KBM-7 (cell line): ENCODE results near the gene PLS1.
"Not testable (repeated sequence)": the region's sequence is repeated elsewhere in the genome, so short reads cannot be mapped to it uniquely, and the experiment has no call there.

ENCODE experiments used
- DNase-seq: peaks from one replicate; pipeline ENCODE4 v3.0.0-alpha.2; 2015
- in situ Hi-C: fragments of 300-500 bp; cut with MboI; formaldehyde crosslinking; loops from 2 replicates; pipeline ENCODE4 v1.14.3; 2020; ENCODE audit warnings: low sequenced_read_pairs, low pct_unique_long_range_greater_than_20kb, mixed read lengths

Gene PLS1

DNA sequence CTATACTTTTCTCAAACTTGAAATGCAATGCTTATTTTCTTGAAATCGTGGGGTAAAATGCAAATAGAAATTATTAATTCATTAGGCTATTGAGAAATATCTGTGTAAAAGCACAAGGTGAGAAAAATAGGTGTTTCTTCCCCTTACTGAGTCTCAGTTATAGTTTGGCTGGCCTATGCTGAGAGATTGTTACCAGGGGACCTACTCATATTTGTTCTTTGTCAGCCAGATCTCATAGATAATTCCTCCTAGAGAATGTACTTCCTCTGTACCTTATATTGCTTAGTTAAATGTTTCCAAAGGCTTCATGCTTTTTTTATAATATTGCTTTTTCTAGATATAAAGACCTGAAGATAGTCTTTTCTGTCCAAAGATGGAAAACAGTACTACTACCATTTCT is 67.7 kb downstream of the PLS1 start:
- no peak for DNase-seq
- in situ Hi-C loops = no loop called here

GRCh38 chr3:142664311-142664710 is 68.1 kb downstream of the PLS1 start:
- no peak for DNase-seq
- in situ Hi-C loops = no loop called here

- in situ Hi-C loops = no loop called here
- DNase-seq = no peak
Measured at GRCh38 chr3:142664819-142665218, 68.6 kb downstream of the PLS1 start.

DNA sequence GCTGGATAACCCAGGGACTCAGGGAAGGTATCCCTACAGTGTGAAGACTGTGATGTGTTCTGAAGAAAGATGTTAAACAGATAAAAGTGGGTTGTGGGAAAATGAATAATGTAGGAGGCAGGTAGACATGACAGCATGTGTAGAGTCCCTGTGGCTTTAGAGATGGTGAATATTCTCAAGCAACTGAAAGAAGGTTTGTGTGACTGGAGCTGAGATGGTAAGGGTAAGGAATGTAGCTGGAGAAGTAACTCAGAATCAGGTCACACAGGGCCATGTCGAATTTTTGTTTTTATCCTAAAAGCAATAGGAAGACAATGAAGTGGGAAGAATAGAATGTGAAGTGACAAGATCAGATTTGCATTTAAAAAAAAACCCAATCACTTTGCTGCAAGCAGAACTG is 73.9 kb downstream of the PLS1 start:
- in situ Hi-C loops = no loop called here

GRCh38 chr3:142676151-142676550 is 80.0 kb downstream of the PLS1 start:
- in situ Hi-C loops = no loop called here
- no peak for DNase-seq

More for the DNA sequence above, 73.9 kb downstream of the PLS1 start:
- DNase-seq = no peak

DNA sequence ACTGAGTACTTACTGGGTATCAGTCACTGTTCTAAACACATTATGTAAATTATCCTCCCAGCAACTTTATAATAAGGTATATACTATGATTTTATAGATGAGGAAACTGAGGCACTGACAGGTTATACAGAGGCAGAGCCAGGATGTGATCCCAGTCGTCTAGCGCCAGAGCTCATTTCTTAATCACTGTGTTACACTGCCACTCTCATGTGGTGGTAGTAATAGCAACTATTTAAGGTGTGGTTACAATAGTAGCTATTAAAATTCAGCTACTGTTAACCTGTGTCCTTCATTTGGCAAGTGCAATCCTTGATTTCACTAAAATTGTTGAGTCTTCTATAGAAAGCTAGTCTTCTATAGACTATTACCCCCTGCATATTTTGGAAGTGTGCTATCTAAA is 84.5 kb downstream of the PLS1 start:
- in situ Hi-C loops = no loop called here
- DNase-seq = no peak

GRCh38 chr3:142690613-142691012 is 94.4 kb downstream of the PLS1 start:
- in situ Hi-C loops = no loop called here

DNA sequence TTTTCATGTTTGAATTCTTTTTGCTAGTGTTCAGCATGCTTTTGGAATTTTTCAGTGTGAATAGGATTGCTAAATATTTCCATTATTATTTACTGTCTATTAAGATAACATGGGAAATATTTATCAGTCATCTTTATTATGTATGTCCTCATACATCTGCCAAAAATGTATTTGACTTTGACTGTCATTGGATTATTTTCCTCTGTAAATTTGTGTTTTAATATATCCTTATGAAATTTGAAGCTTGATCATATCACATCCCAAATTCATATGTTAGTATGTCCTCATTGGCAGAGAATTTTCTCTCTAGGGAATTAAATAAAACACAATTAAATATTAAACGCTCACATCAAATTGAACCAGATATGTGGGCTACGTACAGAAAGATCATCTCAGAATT is 95.3 kb downstream of the PLS1 start:
- DNase-seq = no peak
- in situ Hi-C loops = no loop called here

More at GRCh38 chr3:142690613-142691012, 94.4 kb downstream of the PLS1 start:
- no peak for DNase-seq

DNA sequence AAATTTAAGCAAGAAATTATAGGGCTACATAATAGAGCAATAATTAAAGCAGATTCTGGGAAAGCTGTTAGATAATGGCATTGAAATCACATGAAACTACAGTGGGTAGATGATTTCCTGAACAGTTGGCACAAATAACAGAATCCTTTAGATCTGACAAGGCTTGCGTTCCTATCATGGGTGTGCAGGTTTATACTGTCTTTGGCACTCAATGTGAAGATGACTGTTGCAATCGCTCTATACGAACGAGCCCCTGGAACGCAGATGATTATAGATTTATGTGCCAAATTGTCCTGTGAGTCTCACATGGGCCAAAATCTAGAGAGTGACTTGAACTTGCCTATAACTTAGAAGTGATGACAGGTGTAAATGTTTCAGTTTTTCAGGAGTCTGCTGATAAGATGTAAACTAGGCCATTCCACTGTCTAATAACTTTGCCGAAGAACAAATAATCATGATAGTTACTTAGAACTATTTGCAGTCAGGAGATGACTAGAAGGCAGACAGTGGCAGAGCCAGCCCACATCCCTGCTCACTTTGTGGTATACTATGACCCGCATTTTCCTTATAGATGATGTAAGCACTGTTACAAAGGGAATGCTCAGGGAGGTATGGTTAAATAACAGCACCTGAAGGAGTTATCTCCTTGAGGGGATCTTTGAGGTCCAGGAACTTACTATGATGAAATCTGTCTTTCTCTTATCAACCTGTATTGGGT is 97.1 kb downstream of the PLS1 start:
- DNase-seq = no peak
- in situ Hi-C loops = no loop called here

GRCh38 chr3:142694225-142694624 is 98.0 kb downstream of the PLS1 start:
- in situ Hi-C loops = no loop called here
- no peak for DNase-seq

DNA sequence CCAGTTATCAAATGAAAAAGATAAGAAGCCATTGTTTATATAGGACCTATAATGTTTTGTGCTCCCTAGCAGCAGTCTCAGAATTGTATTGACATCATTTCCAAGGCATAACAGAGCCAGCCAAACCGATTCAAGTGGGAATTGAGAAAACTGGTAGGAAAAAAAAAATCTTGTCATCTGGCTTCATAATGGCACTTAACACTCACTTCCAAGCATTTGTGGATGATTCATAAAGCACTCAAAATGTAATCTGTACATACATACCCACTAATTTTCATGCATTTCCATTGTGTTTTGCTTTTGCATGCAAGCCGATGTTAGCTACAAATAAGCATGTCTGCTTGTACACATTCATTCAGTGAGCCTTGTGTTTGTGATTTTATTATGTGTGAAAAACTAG is 109.0 kb downstream of the PLS1 start:
- no peak for DNase-seq
- in situ Hi-C loops = no loop called here

DNA sequence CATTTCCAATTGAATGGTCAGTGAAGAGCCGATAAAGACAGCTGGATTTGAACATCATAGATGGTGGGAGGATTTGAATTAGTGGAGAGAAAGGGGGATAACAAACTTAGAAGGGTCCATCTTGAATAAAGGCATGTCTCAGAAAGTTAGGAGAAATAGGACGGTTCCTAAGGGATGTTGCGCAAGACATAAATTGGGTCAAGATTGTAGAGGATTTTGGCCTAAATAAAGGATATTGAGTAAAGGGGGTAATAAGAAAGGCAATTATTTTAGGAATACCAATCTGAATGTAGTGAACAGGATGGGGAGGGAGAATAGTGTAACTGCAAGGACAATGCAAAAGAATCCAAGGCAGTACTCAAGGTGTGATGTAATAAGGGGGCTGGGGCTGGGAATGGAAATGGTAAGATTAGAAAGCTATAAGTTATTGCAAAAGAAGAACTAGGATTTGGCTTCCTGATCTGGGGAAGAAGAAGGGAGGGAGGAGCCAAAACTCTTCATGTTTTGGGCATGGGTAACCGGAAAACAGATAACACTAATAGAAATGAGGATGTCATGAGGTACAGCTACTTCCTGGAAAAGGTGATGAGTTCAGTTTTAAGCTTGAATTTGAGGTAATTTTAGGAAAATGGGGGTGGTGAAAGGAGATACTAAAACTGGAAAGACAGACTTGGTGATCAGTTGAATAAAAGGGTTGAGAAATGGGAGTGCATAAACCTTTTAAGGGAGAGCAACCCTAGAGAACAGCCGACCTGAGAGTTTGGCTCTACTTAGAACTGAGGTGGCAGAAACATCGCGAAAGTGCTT is 110.3 kb downstream of the PLS1 start:
- in situ Hi-C loops = no loop called here
- DNase-seq = peak; percentile 18

GRCh38 chr3:142709207-142709606 is 113.0 kb downstream of the PLS1 start:
- in situ Hi-C loops = no loop called here
- no peak for DNase-seq

DNA sequence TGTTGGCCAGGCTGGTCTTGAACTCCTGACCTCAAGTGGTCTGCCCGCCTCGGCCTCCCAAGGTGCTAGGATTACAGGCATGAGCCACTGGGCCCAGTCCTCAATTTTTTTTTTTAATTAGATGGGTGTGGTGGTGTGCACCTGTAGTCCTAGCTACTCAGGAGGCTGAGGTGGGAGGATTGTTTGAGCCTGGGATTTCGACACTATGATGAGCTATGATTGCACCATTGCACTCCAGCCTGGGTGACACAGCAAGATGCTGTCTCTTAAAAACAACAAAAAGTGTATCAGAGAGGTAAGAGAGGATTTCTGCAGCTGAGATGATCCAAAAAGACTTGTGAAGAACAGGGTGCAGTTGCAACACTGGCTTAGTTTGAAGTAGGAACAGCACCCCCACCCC is 118.7 kb downstream of the PLS1 start:
- DNase-seq, in situ Hi-C loops: not testable (repeated sequence)

DNA sequence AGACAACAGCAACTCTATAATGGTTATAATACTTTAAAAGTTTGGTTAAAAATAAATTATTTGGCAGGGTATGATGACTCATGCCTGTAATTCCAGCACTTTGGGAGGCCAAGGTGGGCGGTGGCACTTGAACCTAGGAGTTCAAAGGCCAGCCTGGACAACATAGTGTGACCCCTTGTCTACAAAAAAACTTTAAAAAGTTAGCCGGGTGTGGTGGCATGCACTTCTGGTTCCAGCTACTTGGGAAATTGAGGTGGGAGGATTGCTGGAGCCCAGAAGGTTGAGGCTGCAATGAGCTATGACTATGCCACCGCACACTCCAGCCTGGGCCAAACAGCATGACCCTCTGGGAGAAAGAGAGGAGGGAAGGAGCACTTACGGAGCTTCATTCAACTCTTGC is 119.9 kb downstream of the PLS1 start:
- in situ Hi-C loops = no loop called here
- no peak for DNase-seq

DNA sequence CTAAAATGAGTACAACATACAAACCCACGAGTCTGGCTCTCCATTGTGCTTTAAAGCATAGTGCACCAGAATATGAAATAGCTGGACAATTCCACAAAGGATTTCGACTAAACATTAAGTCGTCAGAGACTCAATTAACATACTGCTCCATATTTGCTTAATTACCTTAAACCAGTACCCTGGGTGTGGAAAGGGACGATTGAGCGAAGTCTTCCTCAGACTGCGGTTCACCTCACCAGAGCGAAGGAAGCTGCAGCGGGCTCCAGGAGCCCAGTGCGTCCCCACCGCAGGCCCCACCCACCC is 127.4 kb downstream of the PLS1 start:
- in situ Hi-C loops = no loop called here
- DNase-seq = no peak

DNA sequence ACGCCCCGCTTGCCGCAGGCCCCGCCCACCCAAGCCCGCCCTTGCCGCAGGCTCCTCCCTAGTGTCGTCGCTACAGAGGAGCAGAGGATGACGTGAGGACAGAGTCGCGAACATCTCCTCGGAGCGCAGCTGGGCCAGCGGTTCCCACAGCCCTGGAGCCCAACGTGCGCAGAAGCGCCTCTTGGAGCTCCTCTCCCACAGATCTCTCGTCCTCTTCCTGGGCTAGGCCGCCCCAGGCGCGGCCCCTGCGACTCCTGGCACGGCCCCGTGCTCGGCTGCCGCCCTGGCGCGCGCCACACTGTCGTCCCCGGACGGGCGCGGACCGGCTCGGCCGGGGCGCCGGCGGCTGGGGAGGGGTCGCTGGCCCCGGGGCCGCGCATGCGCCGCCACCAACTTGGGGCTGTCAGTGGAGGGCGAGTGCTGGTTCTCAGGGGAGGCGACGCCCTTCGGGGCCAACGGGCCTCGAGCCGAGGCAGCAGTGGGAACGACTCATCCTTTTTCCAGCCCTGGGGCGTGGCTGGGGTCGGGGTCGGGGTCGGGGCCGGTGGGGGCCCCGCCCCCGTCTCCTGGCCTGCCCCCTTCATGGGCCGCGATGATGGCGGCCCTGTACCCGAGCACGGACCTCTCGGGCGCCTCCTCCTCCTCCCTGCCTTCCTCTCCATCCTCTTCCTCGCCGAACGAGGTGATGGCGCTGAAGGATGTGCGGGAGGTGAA is 127.9 kb downstream of the PLS1 start, which contains the start of gene TRPC1:
Gene TRPC1, plus strand, starts transcription at position 67 of the 714 bp plus-strand sequence. Its CDS starts 526 bp downstream, at position 593.
- in situ Hi-C loops = no loop called here
- peak; percentile 77 for DNase-seq

DNA sequence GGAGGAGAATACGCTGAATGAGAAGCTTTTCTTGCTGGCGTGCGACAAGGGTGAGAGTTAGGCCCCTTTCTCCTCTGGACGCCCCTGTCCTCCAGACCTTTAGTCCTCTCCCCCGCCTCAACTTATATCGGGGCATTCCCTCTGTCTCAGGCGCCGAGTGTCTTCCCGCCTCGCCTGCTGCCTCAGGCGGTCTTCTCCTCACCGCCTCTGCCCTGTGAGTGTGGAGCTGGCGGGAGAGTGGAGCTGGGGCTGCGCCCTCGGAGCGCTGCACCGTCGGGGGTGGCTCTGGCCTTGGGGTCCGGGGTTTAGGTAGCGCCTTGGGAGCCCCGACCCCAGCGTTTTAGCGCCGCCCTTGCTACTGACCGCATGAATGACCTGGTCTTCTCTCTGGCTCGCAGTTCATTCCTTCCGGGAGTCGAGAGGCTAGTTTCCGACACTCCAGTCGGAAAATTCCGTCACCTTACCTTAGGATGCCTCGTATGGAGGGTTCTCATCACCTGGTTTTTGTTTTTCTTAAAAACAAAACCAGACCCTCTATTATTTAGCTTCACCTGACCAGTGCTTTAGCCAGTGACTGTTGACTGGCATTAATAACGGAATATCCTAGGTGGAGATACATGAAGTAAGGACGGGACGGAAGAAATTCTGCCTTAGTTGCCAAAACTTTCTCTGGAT is 128.6 kb downstream of the PLS1 start:
- in situ Hi-C loops = no loop called here
- peak; percentile 59 for DNase-seq

DNA sequence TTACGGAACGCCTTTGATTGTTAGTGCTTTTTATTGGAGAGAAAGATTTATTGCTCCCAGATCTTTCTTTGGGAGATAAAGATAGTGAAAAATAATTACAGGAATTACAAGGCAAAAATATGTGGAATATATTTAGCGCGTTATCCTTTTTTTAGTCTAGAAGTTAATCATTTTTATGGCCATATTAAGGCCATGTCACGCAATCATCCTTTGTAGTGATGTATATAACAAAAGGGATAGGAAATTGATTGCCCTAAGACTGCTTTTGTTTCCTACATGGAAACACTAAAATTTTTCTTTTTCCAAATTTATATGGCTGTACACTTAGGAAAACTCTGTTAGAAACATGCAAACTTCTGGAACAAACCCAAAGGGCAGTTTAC is 129.2 kb downstream of the PLS1 start:
- DNase-seq = no peak
- in situ Hi-C loops = no loop called here

DNA sequence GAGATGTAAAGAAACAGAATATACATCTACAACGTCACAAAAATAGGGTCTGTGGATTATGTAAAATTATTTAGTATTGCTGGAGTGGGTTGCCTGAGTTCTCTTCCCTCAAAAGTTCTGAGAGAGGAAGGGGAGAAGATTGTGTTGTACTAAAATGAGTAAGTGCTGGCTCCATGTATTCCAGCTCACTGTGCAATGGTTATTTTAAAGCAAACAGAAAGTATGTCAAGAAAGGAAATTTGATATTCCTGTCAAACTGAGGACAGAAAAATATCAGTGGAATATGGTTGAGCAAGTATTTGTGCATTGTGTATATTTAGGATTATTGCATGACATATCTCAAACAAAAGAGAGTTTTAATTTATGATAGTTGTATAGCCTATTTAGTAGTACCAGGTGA is 129.8 kb downstream of the PLS1 start:
- in situ Hi-C loops = no loop called here

More for the DNA sequence above, 129.8 kb downstream of the PLS1 start:
- no peak for DNase-seq
